ENCODE measurements around the gene COL12A1. TPM values are rescaled to one million over a fixed set of nuclear protein-coding genes. Genes with fewer than 3 reads are reported as not detected.

COL12A1 gene
- total and polyA plus RNA-seq, 2 donors (not counting 1 experiment from before 2014, with no cell fraction given), result 1,023 to 1,075 TPM

DNA sequence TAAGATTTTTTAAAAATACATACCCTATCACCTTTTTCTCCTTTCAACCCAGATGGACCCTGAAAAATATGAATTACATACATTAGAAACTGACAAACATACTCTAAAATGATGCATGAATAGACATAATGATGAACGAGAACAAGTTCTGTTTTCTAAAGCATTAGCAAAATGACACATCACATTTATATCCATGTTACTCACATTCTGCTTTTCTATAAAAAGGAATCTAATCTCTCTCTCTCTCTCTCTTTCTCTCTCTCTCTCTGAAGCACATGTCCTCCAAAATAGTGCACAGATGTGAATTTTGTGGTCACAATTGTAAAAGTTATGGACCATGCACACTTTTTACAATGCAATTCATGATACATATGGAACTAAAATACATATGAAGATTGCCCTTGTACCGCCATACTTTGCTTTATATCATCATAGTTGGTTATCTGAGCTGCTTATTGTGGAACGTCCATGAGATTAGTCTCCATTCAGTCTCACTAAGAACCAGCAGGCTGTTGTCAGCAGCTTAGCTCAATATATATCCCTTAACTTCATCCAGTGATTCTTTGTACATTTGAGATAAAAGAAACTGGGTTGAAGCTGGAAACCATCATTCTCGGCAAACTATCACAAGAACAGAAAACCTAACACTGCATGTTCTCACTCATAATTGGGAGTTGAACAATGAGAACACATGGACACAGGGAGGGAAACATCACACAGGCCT is 114.2 kb downstream of the COL12A1 start:
- Histone ChIP-seq H3K27me3 (ENCODE audit: control insufficient read depth, insufficient read depth, low read length) (no peaks in the 10 kb centered on the region), H3K9ac (ENCODE audit: insufficient read depth, low read length) (no peak overlapping the region), H4K20me1 (ENCODE audit: control insufficient read depth, extremely low read depth, insufficient read depth, low read length) (no peaks in the 10 kb centered on the region), H3K4me2 (ENCODE audit: extremely low read depth, insufficient read depth, low read length) (no peak overlapping the region), H2AFZ (ENCODE audit: low read length) (no peak overlapping the region), H3K27ac (ENCODE audit: insufficient read depth, low read length) (no peak overlapping the region), H3K4me3 (replicated peaks in 1 of 4; ENCODE audit: control extremely low read depth in 1 of 4, insufficient read depth in 1 of 4, low read depth in 3 of 4, low read length in 4 of 4) (no peak overlapping the region), H3K36me3 (ENCODE audit: control insufficient read depth, insufficient read depth, low read length) (peaks cover 13% of the 10 kb centered on the region), H3K4me1 (ENCODE audit: control insufficient read depth, extremely low read depth, insufficient read depth, low read length) (peaks cover 10% of the 10 kb centered on the region), H3K79me2 (ENCODE audit: control insufficient read depth, insufficient read depth, low read length) (peaks cover 3% of the 10 kb centered on the region), H3K9me3 (ENCODE audit: control insufficient read depth, insufficient read depth, low read depth, low read length) (no peaks in the 10 kb centered on the region)
- DNase-seq (ENCODE audit: low read depth in 2 of 2), result peak in 1 of 2 donors; percentile 40
- TF ChIP-seq EZH2 (IDR thresholded peaks at IDR 0.05; ENCODE audit: low read length, missing control alignments), result no peak
- TF ChIP-seq, protein P1, sequence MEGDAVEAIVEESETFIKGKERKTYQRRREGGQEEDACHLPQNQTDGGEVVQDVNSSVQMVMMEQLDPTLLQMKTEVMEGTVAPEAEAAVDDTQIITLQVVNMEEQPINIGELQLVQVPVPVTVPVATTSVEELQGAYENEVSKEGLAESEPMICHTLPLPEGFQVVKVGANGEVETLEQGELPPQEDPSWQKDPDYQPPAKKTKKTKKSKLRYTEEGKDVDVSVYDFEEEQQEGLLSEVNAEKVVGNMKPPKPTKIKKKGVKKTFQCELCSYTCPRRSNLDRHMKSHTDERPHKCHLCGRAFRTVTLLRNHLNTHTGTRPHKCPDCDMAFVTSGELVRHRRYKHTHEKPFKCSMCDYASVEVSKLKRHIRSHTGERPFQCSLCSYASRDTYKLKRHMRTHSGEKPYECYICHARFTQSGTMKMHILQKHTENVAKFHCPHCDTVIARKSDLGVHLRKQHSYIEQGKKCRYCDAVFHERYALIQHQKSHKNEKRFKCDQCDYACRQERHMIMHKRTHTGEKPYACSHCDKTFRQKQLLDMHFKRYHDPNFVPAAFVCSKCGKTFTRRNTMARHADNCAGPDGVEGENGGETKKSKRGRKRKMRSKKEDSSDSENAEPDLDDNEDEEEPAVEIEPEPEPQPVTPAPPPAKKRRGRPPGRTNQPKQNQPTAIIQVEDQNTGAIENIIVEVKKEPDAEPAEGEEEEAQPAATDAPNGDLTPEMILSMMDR (conservative IDR thresholded peaks at IDR 0.05 in 1 of 2, IDR thresholded peaks at IDR 0.05 in 1 of 2; ENCODE audit: low read depth in 1 of 2, low read length in 2 of 2), result no peak

GRCh38 chr6:75090576-75090975 is 115.3 kb downstream of the COL12A1 start:
- peaks cover 15% of the 10 kb centered on the region for H3K36me3 ChIP-seq (ENCODE audit: control insufficient read depth, insufficient read depth, low read length)
- H2AFZ ChIP-seq (ENCODE audit: low read length), result no peak overlapping the region
- no peak for TF ChIP-seq EZH2 (IDR thresholded peaks at IDR 0.05; ENCODE audit: low read length, missing control alignments)
- TF ChIP-seq, protein P1 (conservative IDR thresholded peaks at IDR 0.05 in 1 of 2, IDR thresholded peaks at IDR 0.05 in 1 of 2; ENCODE audit: low read depth in 1 of 2, low read length in 2 of 2), result no peak

DNA sequence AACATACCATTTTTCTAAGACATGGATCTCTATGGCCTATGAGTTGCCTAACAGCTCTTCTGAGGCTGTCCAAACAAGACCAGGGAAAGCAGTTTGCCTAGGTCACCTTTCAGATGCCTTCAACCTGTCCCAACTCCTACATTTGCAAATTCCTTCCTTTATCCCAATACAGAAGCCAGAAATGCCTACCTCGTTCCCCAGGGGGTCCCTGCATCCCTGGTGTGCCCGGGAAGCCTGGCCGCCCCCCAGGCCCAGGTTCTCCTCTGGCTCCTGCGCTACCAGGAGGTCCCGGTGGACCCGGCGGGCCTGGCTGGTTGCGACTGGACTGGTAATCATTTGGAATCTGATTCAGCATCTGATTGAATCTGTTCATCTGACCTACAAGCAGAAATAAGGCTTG is 115.9 kb downstream of the COL12A1 start:
- Histone ChIP-seq H3K4me2 (ENCODE audit: extremely low read depth, insufficient read depth, low read length) (no peak overlapping the region), H3K36me3 (ENCODE audit: control insufficient read depth, insufficient read depth, low read length) (peaks cover 21% of the 10 kb centered on the region), H3K27me3 (ENCODE audit: control insufficient read depth, insufficient read depth, low read length) (no peaks in the 10 kb centered on the region), H3K79me2 (ENCODE audit: control insufficient read depth, insufficient read depth, low read length) (peaks cover 3% of the 10 kb centered on the region), H3K4me1 (ENCODE audit: control insufficient read depth, extremely low read depth, insufficient read depth, low read length) (peaks cover 5% of the 10 kb centered on the region), H4K20me1 (ENCODE audit: control insufficient read depth, extremely low read depth, insufficient read depth, low read length) (no peaks in the 10 kb centered on the region), H3K9ac (ENCODE audit: insufficient read depth, low read length) (no peak overlapping the region), H2AFZ (ENCODE audit: low read length) (no peak overlapping the region), H3K27ac (ENCODE audit: insufficient read depth, low read length) (no peak overlapping the region), H3K9me3 (ENCODE audit: control insufficient read depth, insufficient read depth, low read depth, low read length) (no peaks in the 10 kb centered on the region), H3K4me3 (replicated peaks in 1 of 4; ENCODE audit: control extremely low read depth in 1 of 4, insufficient read depth in 1 of 4, low read depth in 3 of 4, low read length in 4 of 4) (no peak overlapping the region)
- DNase-seq (ENCODE audit: low read depth in 2 of 2), result no peak
- TF ChIP-seq, protein P1 (conservative IDR thresholded peaks at IDR 0.05 in 1 of 2, IDR thresholded peaks at IDR 0.05 in 1 of 2; ENCODE audit: low read depth in 1 of 2, low read length in 2 of 2), result no peak
- no peak for TF ChIP-seq EZH2 (IDR thresholded peaks at IDR 0.05; ENCODE audit: low read length, missing control alignments)

More at GRCh38 chr6:75090576-75090975, 115.3 kb downstream of the COL12A1 start:
- Histone ChIP-seq H4K20me1 (ENCODE audit: control insufficient read depth, extremely low read depth, insufficient read depth, low read length) (no peaks in the 10 kb centered on the region), H3K4me3 (replicated peaks in 1 of 4; ENCODE audit: control extremely low read depth in 1 of 4, insufficient read depth in 1 of 4, low read depth in 3 of 4, low read length in 4 of 4) (no peak overlapping the region), H3K9ac (ENCODE audit: insufficient read depth, low read length) (no peak overlapping the region), H3K27me3 (ENCODE audit: control insufficient read depth, insufficient read depth, low read length) (no peaks in the 10 kb centered on the region), H3K4me1 (ENCODE audit: control insufficient read depth, extremely low read depth, insufficient read depth, low read length) (peaks cover 5% of the 10 kb centered on the region), H3K4me2 (ENCODE audit: extremely low read depth, insufficient read depth, low read length) (no peak overlapping the region), H3K27ac (ENCODE audit: insufficient read depth, low read length) (no peak overlapping the region), H3K79me2 (ENCODE audit: control insufficient read depth, insufficient read depth, low read length) (peaks cover 3% of the 10 kb centered on the region), H3K9me3 (ENCODE audit: control insufficient read depth, insufficient read depth, low read depth, low read length) (no peaks in the 10 kb centered on the region)
- DNase-seq (ENCODE audit: low read depth in 2 of 2), result no peak
